HG03135 (cell line): ENCODE results near the gene ERCC6L2.

Experiments used
- ATAC-seq: cut with Tn5 transposase; IDR thresholded peaks from one replicate; pipeline ENCODE4 v1.9.1; 2021; ENCODE audit warnings: mild to moderate bottlenecking, moderate library complexity; ENCODE audit not compliant: unreplicated experiment

The ERCC6L2 gene, protein sequence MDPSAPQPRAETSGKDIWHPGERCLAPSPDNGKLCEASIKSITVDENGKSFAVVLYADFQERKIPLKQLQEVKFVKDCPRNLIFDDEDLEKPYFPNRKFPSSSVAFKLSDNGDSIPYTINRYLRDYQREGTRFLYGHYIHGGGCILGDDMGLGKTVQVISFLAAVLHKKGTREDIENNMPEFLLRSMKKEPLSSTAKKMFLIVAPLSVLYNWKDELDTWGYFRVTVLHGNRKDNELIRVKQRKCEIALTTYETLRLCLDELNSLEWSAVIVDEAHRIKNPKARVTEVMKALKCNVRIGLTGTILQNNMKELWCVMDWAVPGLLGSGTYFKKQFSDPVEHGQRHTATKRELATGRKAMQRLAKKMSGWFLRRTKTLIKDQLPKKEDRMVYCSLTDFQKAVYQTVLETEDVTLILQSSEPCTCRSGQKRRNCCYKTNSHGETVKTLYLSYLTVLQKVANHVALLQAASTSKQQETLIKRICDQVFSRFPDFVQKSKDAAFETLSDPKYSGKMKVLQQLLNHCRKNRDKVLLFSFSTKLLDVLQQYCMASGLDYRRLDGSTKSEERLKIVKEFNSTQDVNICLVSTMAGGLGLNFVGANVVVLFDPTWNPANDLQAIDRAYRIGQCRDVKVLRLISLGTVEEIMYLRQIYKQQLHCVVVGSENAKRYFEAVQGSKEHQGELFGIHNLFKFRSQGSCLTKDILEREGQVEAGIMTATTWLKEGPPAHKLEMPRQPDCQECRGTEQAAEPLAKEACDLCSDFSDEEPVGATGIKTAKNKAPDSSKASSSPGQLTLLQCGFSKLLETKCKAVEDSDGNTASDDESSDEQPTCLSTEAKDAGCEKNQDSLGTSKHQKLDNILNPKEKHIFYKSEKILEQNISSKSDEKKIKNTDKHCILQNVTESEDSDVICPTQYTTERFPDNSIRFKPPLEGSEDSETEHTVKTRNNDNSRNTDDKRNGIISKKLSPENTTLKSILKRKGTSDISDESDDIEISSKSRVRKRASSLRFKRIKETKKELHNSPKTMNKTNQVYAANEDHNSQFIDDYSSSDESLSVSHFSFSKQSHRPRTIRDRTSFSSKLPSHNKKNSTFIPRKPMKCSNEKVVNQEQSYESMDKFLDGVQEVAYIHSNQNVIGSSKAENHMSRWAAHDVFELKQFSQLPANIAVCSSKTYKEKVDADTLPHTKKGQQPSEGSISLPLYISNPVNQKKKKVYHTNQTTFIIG (N-terminal part only)

DNA sequence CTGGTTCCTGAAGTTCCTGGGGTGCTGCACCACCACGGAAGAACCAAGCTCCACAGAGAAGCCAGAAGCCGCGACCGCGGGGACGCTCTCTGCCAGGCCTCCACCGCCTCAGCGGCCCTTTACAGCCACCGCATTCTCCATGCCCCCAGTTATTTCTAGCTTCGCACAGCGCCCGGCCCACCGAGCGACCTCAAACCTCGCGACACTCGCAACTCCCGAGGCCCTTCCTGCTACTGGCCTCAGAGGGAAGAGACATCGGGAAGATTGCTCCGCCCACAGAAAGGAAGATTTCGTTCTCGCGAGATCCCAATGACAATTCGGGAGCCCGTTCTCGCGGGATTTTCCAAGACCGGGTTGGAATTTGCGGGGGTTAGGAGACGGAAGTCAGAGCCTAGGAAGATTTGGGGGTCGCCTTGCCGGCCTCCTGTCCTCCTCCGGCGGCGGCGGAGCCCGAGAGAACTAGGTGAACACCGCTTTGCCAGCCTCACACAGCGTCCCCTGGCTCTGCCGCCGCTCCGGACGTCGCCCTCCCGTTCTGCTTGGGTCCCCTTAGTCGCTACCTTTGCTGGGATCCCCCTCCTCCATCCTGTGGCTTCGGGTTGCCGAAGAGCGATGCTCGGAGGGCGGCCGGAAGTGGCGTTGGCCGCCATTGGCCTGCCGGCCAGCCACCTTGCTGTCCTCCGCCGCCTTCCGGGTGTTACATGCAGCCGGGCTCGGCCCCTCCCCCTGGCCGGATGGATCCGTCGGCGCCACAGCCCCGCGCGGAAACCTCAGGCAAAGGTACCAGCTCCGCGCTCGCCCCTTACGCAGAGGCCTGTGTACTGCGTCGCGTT, at the start of gene ERCC6L2:
ERCC6L2 (plus strand) TSS at position 387 of the 833 bp plus-strand sequence; CDS start at position 735, 348 bp downstream.
- ATAC-seq: peak; percentile 90

DNA sequence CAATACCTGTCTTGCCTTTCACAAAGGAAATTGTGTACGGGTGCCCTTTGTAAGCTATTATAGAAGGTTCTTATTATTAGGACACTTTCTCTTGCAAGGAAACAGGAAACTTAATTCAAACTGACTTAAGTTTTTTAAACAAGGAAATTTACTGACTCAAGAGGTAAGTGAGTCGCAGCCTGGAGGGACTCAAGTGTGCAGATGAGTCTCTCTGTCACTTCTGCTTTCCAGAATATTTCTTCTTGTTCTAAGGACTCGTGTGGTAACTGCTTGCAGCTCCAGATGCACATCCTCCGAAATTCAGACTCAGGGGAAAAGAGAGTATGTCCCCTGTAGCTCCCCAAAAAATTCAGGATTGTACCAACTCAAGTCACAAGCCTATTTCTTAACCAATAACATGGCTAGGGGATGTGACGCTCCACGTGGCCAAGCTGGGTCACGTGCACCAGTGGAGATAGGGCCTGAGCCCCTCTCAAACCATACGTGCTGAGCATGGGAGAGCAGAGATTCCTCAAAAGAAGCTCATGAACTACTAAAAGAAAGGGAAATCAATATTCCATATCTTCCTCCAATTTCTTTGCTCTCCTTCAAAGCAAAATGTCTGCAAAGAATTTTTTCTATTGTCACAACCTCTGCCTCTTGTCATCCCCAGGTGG, 49.2 kb upstream of the ERCC6L2 start:
- no peak for ATAC-seq

DNA sequence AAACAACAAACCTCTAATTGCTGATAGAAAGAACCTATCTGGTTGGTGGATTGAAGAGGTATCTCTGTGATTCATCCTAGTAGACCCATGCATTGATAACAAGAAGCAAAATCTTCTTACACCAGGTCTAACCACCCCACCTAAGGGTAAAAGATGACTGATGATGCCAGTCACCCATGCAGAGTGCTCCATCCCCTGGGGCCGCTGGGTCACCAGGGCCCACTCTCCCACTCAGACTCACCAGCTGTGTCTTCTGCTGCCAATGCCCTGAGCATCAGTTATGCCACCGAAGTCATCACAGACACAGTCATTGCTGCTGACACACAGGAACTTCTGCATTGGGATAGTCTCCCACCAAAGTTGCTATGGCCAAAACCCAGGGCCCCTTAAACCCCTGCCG, 44.7 kb upstream of the ERCC6L2 start:
- no peak for ATAC-seq

DNA sequence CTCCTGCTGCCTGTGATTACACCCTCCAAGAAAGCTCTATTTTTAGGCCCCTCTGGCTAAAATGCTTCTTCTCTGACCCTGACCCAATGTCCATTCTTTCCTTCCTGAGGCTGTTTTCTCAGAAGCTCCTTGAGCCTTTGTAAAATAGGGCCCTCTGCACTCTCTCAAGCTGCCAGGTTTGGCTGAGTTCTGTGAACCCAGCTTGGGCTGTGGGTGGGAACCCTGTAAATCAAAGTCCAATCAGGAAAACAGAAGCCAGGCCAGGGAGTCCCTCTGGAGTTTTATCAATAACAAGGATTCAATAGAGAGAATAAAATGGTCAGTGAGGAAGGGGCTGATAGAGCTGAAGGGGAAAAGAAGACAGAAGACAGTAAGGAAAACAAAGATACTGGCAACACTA, 43.7 kb upstream of the ERCC6L2 start:
- no peak for ATAC-seq

DNA sequence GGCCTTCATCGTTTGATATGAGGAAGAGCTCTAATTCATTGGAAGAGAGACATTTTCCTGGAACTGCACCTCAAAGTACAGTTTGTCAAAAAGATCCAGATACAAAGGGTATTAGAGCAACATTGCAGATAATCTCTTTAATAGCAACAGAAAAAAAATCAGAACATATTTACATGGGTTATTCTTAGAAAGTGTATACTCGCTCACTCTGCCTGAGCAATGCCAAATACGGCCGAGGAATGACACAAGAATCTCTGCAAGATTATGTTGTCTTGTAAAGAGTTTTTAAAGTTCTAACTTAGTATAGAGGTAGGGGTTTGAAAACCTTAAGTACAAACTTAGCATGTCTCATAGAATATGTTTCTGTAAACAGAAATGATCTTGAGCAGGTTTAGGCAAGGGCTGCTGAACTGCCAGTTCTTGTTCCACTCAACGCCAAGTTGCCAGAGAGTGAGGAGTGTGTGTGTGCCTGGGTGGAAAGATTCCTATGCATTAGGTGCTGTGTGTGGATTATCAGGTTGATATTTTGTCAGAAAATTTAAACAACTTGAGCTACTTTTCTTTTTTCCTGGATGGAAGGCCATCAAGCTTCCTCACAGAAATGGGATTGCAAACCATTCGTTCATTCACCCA, 41.8 kb upstream of the ERCC6L2 start:
- no peak for ATAC-seq

DNA sequence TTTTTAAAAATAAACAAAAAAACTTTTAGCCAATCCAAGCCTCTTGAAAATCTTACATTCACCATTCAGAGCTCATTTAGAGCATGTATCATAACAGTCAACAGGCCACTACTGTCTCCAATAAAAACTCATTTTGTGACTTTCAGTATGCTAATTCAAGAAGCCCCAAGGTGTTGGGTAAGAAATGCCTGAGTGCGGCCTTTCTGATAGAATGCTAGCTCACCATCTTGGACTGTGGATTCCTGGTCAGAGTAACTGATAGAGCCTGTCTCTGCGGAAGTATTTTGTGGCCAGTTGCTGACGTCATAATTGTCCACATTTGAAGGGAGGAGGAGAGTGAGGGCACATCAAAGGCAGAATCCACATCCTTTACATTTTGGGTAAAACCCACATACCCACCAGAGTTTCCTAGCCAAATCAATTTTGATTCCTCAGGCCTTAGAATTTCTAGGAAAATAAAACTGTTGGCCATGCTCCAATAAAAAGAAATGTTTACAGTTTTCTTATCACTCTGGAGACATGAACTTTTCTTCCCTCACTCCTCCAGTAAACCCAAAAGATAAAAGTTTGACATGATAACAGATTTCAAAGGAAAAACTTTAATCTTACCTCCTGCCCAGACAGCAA, 41.1 kb upstream of the ERCC6L2 start:
- no peak for ATAC-seq

DNA sequence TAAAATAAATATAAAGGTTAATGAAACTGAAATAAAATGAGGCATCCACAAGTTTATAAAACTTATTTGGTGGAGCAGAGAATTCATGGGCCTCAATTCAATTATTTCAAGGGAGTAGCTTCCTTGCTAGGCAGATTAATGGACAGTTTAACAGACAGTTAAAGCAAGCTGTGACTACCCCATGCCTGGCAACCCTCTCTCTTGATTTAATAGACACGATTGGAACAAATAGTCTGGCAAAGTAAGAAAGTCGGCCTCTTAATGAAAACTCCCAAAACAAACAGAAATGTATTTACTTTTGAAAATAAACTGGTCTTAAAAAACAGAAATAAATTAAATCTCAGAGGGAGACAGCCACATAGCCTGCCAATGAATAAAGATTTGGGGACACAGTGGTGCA, 40.1 kb upstream of the ERCC6L2 start:
- no peak for ATAC-seq

DNA sequence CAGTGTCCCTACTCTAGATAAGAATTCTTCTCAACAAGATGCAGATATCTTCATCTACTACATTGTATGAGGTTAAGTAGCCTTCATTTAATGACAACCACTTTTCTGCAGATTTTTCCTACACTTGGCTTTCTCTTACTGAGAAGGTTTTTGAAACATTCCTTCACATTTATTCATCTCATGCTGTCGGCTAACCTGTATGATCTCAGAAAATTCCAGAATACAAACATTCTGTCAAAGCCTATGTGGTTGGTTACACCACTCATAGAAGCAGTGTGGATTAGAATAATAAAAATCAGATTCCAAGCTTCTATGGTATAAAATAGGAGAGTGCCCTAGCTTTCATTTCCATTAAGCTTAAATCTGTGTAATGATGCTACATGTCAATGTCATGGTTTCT, 39.4 kb upstream of the ERCC6L2 start:
- ATAC-seq: no peak

DNA sequence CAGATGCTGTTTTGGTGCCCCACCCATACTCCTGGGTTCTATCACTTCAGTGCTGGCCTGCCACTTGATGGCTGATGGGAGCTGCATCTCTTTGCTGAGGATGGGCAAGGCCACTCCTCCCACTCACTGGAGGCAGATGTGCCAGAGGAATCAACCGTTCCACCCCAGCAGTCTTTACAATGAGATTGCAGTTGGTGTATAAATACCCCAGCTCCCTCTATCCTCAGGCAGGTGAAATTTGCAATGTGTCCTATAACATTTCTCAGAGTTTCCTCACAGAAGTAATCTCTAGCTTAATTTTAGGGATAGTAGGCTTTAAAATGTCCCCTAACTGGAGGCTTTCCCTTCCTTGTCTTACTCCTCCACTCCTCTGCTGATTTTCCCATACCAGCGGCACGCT, 36.5 kb upstream of the ERCC6L2 start:
- ATAC-seq: no peak

DNA sequence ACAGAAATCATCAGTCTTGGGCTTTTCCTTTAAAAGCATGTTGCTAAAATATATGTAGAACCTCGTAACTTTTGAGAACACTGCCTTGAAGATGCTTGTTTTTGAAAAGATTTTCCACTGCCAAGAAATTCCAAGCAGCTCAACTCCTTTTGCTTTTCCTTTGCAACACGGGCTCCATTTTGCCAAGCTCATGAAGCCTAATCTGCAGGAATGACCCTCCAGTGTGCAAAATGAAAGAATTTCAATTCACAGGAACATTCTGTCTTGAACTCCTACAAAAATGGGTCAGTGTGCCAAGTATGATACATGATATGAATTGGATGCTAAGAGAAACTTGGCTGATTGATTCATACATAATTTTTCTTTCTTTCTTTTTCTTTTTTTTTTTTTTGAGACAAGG, 35.4 kb upstream of the ERCC6L2 start:
- ATAC-seq: no peak

DNA sequence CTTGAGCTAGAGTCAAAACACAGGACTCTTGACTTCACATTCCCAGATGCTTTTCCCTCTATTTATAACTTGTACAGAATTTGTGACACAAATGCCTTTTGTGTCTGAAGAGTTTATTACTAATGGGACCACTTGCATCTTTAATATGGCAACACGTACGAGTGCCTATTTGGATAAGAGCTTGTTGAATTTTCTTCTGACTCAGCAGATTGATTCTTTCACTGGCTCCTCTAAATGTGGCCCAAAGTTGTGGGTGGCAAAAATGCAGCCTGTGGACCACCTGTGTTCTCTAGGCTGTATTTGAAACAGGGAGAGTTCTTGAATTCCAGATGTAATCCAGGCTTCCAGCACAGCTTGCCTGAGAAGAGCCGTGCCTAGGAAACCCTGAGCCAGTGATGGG, 34.1 kb upstream of the ERCC6L2 start:
- no peak for ATAC-seq

DNA sequence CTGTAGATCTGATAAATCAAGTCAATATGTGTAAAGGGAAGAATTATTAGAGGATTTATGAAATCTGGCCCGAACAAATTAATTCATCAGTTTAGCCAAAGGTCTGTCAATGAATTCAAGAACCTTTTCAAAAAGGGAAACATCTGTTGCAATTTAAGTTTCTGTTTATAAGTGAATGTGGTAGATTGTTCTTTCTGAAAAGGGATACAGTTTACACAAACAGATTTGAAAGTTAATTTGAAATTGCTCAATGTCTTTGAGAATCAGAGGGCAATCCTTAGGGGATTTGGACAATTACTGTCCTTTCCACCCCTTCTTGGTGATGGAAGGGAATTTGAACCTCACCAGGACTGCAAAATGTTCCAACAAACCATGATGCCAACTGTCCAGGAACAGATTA, 29.7 kb upstream of the ERCC6L2 start:
- ATAC-seq: no peak

DNA sequence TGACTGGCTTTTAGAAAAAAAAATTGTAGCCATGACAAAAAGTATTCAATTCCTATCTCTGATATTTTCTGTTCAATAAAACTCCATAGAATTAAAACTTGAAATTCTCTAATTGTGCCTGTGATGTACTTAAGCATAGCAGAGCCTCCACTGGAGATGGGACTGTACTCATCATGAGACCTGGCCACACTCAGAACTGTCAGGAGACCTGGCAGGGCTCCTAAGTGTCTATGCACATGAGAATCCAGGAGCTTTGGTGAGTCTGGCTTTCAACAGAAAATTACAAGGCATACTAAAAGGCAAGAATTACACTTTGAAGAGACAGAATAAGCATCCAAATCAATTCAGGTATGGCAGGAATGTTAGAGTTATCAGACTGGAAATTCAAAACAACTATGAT, 26.7 kb upstream of the ERCC6L2 start:
- ATAC-seq: no peak

DNA sequence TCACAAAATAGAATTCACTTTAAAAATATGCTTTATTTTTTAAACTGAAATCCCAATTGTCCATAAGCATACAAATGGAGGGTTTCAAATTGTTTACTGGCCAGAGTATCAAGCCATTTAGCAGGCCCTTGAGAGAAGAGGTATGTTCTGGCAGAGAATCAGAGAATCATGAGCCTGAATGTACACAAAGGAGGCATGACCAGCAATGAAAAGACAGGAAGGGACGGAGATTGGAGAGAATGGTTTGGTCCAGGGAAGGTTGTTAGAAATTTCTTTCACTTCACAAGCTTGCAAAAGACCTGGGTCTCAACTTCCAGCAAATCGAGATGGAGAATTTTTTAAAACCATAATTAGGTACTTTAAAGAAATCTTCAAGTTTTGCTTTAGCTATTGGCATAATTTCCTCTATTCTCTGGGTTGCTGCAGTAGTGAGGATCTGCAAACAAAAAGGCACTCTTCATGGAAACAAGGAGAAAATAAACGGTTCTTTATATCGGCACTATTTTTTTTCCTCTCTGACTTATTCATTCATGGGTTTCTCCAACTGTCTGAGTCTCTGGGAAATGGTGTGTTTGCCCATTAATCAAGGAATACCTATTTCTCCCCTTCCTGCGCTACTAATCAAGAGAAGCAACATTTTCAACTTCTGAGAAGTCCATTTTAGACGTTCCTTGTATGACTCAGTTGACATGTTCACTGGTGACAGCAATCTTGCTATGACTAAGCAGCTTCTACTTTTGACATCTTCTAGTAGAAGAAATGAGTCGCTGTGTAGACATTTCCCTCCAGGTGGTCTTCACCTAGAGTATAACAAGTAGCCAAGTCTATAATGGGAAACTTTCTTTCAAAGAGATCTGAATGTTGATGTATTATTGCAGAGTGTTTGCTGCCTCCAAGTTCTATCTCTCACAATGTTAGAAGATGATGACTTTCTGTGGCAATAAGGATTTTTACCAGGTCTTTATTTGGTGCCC, 23.1 kb upstream of the ERCC6L2 start:
- ATAC-seq: peak; percentile 95

DNA sequence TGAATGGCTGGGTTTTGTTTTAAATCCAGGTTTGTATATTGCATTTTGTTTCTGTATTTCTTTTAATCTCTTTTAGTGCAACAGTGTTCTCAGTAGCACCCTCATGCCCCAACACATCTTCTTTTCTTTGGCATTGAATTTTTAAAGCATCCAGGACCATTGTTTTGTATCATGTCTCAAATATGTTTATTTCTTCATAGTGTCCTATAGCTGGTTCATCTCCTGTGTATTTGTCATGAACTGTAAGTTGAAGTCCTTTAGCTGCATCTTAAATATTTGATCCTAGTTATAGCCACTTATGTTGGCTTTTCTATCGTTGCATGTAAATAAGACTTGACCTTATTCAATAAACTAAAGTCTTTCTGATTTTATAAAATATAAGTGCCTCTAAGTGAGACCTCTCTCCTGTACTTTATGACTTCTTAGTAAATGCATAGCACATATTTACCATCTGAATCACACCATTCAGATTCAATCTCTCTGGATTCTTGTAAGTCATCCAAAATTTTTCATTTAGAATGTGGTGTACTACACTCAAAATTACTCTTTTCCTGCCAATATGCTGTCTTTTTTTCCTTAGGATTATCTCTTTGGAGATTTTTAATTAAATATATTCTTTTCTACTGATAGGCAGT, 21.0 kb upstream of the ERCC6L2 start:
- ATAC-seq: no peak

DNA sequence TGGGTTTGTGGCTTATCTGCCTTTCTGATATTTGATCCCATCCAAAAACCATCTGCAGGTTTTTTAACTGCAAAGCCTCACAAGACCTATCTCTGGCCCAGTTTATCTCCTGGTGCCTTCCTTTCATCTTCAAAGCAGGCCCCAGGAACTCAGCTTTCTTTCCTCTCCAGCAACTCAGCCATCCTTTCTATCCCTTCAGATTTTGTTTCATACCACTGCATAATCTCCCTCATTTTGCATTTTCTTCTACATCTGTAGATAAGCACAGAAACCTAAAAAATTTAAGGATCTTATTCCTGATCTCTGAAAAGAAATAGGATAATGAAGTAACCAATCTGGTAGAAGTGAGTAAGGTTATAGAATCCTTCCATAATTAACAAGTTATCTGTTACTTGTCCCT, 19.5 kb upstream of the ERCC6L2 start:
- ATAC-seq: no peak

DNA sequence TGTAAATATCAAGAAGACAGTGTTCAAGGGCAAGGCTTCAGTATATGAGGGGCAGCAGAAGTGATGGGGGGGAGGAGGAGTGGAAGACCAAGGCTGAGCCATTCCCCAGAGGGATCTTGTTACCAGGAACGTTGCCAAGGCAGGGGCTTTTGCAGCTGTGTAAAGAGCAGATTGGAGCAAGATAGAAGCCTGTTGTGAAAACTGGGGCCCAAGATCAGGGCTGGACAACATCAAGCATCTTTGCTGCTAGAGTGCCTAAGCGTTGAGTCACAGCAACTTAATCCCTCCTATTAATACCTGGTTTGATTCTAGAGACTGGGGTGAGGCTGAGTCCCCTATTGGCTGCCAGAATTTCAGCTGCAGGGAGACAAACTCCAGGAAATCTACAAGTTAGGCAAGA, 18.4 kb upstream of the ERCC6L2 start:
- no peak for ATAC-seq
